Mesenchymal stem cell (in vitro differentiated cells and primary cell): Measurements from ENCODE around the gene MKS1.

ENCODE experiments used
- DNase-seq: peaks from one replicate; pipeline ENCODE4 v3.0.0-alpha.2; 2013
- H2AFZ ChIP-seq: one replicate; pipeline ENCODE4 v1.6.1; 2013; ENCODE audit warnings: low read depth, mild to moderate bottlenecking, control low read depth, inconsistent platforms, low read length, moderate library complexity
- H2AK5ac ChIP-seq: 2 replicates; pipeline ENCODE4 v1.6.1; 2013; ENCODE audit warnings: low read length, moderate library complexity, mild to moderate bottlenecking, inconsistent platforms; ENCODE audit not compliant: severe bottlenecking
- H2BK120ac ChIP-seq: one replicate; pipeline ENCODE4 v1.6.1; 2013; ENCODE audit warnings: low read depth, mild to moderate bottlenecking, inconsistent platforms, low read length, moderate library complexity
- H2BK12ac ChIP-seq, 2 experiments: one replicate each; pipeline ENCODE4 v1.6.1; 2013; ENCODE audit warnings: inconsistent platforms in 2 of 2, low read length in 2 of 2, mild to moderate bottlenecking in 2 of 2, moderate library complexity in 2 of 2, control low read depth in 1 of 2
- H2BK15ac ChIP-seq: one replicate; pipeline ENCODE4 v1.6.1; 2013; ENCODE audit warnings: mild to moderate bottlenecking, low read depth, inconsistent platforms; ENCODE audit not compliant: poor library complexity, severe bottlenecking
- H2BK5ac ChIP-seq: 2 replicates; pipeline ENCODE4 v1.6.1; 2013; ENCODE audit warnings: low read depth, mild to moderate bottlenecking, low read length, control low read depth, inconsistent platforms; ENCODE audit not compliant: poor library complexity, severe bottlenecking
- H3K14ac ChIP-seq, 2 experiments: one replicate each; pipeline ENCODE4 v1.6.1; 2013; ENCODE audit warnings: inconsistent platforms in 2 of 2, low read length in 2 of 2, control low read depth in 1 of 2, mild to moderate bottlenecking in 1 of 2, moderate library complexity in 1 of 2
- H3K18ac ChIP-seq, 2 experiments: one replicate each; pipeline ENCODE4 v1.6.1; 2013; ENCODE audit warnings: inconsistent platforms in 2 of 2, low read length in 2 of 2, control low read depth in 1 of 2, low read depth in 1 of 2, mild to moderate bottlenecking in 1 of 2
- H3K23ac ChIP-seq, 2 experiments: one replicate each; pipeline ENCODE4 v1.6.1; 2013; ENCODE audit warnings: inconsistent platforms in 2 of 2, low read length in 2 of 2, mild to moderate bottlenecking in 2 of 2, moderate library complexity in 2 of 2, control low read depth in 1 of 2
- H3K27ac ChIP-seq: 2 replicates; pipeline ENCODE4 v1.5.1; 2013; ENCODE audit warnings: mild to moderate bottlenecking, moderate library complexity, low read length, control low read depth, inconsistent platforms; ENCODE audit not compliant: poor library complexity, severe bottlenecking
- H3K27me3 ChIP-seq, 2 experiments: 2 replicates each; pipeline versions ENCODE4 v1.6.1 to v1.7.0; 2013; ENCODE audit warnings: low read length in 2 of 2, mild to moderate bottlenecking in 2 of 2, moderate library complexity in 2 of 2, control low read depth in 1 of 2, inconsistent platforms in 1 of 2; ENCODE audit not compliant: control insufficient read depth in 1 of 2, insufficient read depth in 1 of 2
- H3K36me3 ChIP-seq, 2 experiments: 2 replicates each; pipeline versions ENCODE4 v1.6.1 to v1.7.0; 2013; ENCODE audit warnings: low read length in 2 of 2, control low read depth in 1 of 2, inconsistent platforms in 1 of 2, low read depth in 1 of 2, mild to moderate bottlenecking in 1 of 2; ENCODE audit not compliant: insufficient read depth in 2 of 2, control insufficient read depth in 1 of 2
- H3K4ac ChIP-seq, 2 experiments: one replicate each; pipeline ENCODE4 v1.6.1; 2013; ENCODE audit warnings: inconsistent platforms in 2 of 2, low read length in 2 of 2, mild to moderate bottlenecking in 2 of 2, moderate library complexity in 2 of 2, control low read depth in 1 of 2, low read depth in 1 of 2
- H3K4me1 ChIP-seq: 2 replicates; pipeline ENCODE4 v1.6.1; 2013; ENCODE audit warnings: low read depth, low read length, control low read depth; ENCODE audit not compliant: control insufficient read depth, insufficient read depth
- H3K4me2 ChIP-seq: 2 replicates; pipeline ENCODE4 v1.6.1; 2013; ENCODE audit warnings: low read length, mild to moderate bottlenecking, inconsistent platforms; ENCODE audit not compliant: poor library complexity, severe bottlenecking
- H3K4me3 ChIP-seq, 2 experiments: 2 replicates each; pipeline versions ENCODE4 v1.5.1 to v1.7.0; 2013; ENCODE audit warnings: low read length in 2 of 2, mild to moderate bottlenecking in 2 of 2, control low read depth in 1 of 2, low read depth in 1 of 2; ENCODE audit not compliant: insufficient read depth in 1 of 2
- H3K79me1 ChIP-seq: replicated peaks from 2 replicates; pipeline ENCODE4 v1.6.1; 2013; ENCODE audit warnings: mild to moderate bottlenecking, control low read depth, low read length, inconsistent platforms; ENCODE audit not compliant: poor library complexity, severe bottlenecking
- H3K9ac ChIP-seq: 2 replicates; pipeline ENCODE4 v1.7.0; 2013; ENCODE audit warnings: mild to moderate bottlenecking, low read length, moderate library complexity
- H3K9me3 ChIP-seq: 2 replicates; pipeline ENCODE4 v1.7.0; 2013; ENCODE audit warnings: mild to moderate bottlenecking, low read length; ENCODE audit not compliant: control insufficient read depth
- H4K8ac ChIP-seq: one replicate; pipeline ENCODE4 v1.6.1; 2013; ENCODE audit warnings: inconsistent platforms, mild to moderate bottlenecking, low read length, moderate library complexity
- H4K91ac ChIP-seq: one replicate; pipeline ENCODE4 v1.6.1; 2013; ENCODE audit warnings: mild to moderate bottlenecking, low read length, inconsistent platforms
- WGBS: methylation state at CpG from one replicate; pipeline ENCODE4 v1.1.7; 2013; ENCODE audit warnings: mixed read lengths; 5-methylcytosine and 5-hydroxymethylcytosine counted together

MKS1 gene

GRCh38 chr17:58217766-58218165 lies 1.3 kb downstream of the MKS1 start:
- Histone ChIP-seq H2BK15ac (no peak overlapping the region), H3K18ac (no peak overlapping the region), H4K8ac (no peak overlapping the region), H3K27ac (no peak overlapping the region), H3K27me3 (no peaks in the 10 kb centered on the region), H2BK5ac (no peak overlapping the region), H3K9me3 (no peaks in the 10 kb centered on the region), H4K91ac (no peak overlapping the region), H2BK120ac (no peak overlapping the region), H3K4me3 (no peak overlapping the region), H3K4me2 (no peak overlapping the region), H3K9ac (no peak overlapping the region), H2AK5ac (no peak overlapping the region), H2BK12ac (no peak overlapping the region), H2AFZ (no peak overlapping the region), H3K79me1 (no peaks in the 10 kb centered on the region), H3K14ac (no peak overlapping the region), H3K4ac (no peak overlapping the region), H3K4me1 (peaks cover 5% of the 10 kb centered on the region), H3K36me3 (peaks cover 4 to 33% of the 10 kb centered on the region in 2 experiments), H3K23ac (no peak overlapping the region)
- WGBS: 90% methylated on average over 3 of the region's 3 CpGs
- no peak for DNase-seq

- H2BK5ac ChIP-seq: no peak overlapping the region
- no peak overlapping the region for H2BK15ac ChIP-seq
- no peak overlapping the region for H3K4ac ChIP-seq
- H2AFZ ChIP-seq: no peak overlapping the region
- H4K8ac ChIP-seq: no peak overlapping the region
- no peak for DNase-seq
- no peak overlapping the region for H3K18ac ChIP-seq
- no peak overlapping the region for H2AK5ac ChIP-seq
- H3K4me3 ChIP-seq: no peak overlapping the region
- no peak overlapping the region for H3K23ac ChIP-seq
- H3K14ac ChIP-seq: no peak overlapping the region
- no peak overlapping the region for H3K4me2 ChIP-seq
- H2BK120ac ChIP-seq: no peak overlapping the region
- H2BK12ac ChIP-seq: no peak overlapping the region
- H3K4me1 ChIP-seq: peaks cover 5% of the 10 kb centered on the region
- no peak overlapping the region for H4K91ac ChIP-seq
- no peaks in the 10 kb centered on the region for H3K27me3 ChIP-seq
- H3K27ac ChIP-seq: no peak overlapping the region
- H3K9me3 ChIP-seq: no peaks in the 10 kb centered on the region
- H3K9ac ChIP-seq: no peak overlapping the region
- peaks cover 8 to 49% of the 10 kb centered on the region in 2 experiments for H3K36me3 ChIP-seq
- no peaks in the 10 kb centered on the region for H3K79me1 ChIP-seq
These were observed 3.4 kb downstream of the MKS1 start for GRCh38 chr17:58215685-58216084.

- H4K8ac ChIP-seq: no peak overlapping the region
- H3K23ac ChIP-seq: no peak overlapping the region
- H3K14ac ChIP-seq: no peak overlapping the region
- no peaks in the 10 kb centered on the region for H3K4me1 ChIP-seq
- H2BK120ac ChIP-seq: no peak overlapping the region
- no peak overlapping the region for H3K9ac ChIP-seq
- H4K91ac ChIP-seq: no peak overlapping the region
- no peak for DNase-seq
- no peak overlapping the region for H3K4me3 ChIP-seq
- H3K9me3 ChIP-seq: no peaks in the 10 kb centered on the region
- peaks cover 33 to 75% of the 10 kb centered on the region in 2 experiments for H3K36me3 ChIP-seq
- no peak overlapping the region for H2BK5ac ChIP-seq
- no peak overlapping the region for H3K27ac ChIP-seq
- H2AFZ ChIP-seq: no peak overlapping the region
- no peak overlapping the region for H2BK12ac ChIP-seq
- H3K27me3 ChIP-seq: no peaks in the 10 kb centered on the region
- H2BK15ac ChIP-seq: no peak overlapping the region
- 95% methylated on average over 3 of the region's 5 CpGs for WGBS
- no peaks in the 10 kb centered on the region for H3K79me1 ChIP-seq
- no peak overlapping the region for H3K18ac ChIP-seq
- H3K4ac ChIP-seq: no peak overlapping the region
- H3K4me2 ChIP-seq: no peak overlapping the region
- no peak overlapping the region for H2AK5ac ChIP-seq
These were observed 8.1 kb downstream of the MKS1 start for GRCh38 chr17:58210922-58211321.

- 100% methylated on average over 3 of the region's 5 CpGs for WGBS
- no peak overlapping the region for H3K18ac ChIP-seq
- no peak overlapping the region for H3K4ac ChIP-seq
- H2BK5ac ChIP-seq: no peak overlapping the region
- H3K9me3 ChIP-seq: no peaks in the 10 kb centered on the region
- no peak overlapping the region for H3K14ac ChIP-seq
- H2BK120ac ChIP-seq: no peak overlapping the region
- H2BK12ac ChIP-seq: no peak overlapping the region
- H2BK15ac ChIP-seq: no peak overlapping the region
- no peak overlapping the region for H4K8ac ChIP-seq
- DNase-seq: no peak
- H3K79me1 ChIP-seq: no peaks in the 10 kb centered on the region
- H3K4me1 ChIP-seq: no peaks in the 10 kb centered on the region
- H3K36me3 ChIP-seq: peaks cover 39 to 56% of the 10 kb centered on the region in 2 experiments
- H3K27ac ChIP-seq: no peak overlapping the region
- no peak overlapping the region for H2AFZ ChIP-seq
- H3K4me3 ChIP-seq: no peak overlapping the region
- H3K27me3 ChIP-seq: no peaks in the 10 kb centered on the region
- no peak overlapping the region for H3K4me2 ChIP-seq
- no peak overlapping the region for H3K9ac ChIP-seq
- H4K91ac ChIP-seq: no peak overlapping the region
- no peak overlapping the region for H2AK5ac ChIP-seq
- H3K23ac ChIP-seq: no peak overlapping the region
These were observed 10.7 kb downstream of the MKS1 start for GRCh38 chr17:58208344-58208743.
